ENCODE results near the gene PPP1R2. TPM values are rescaled to one million over a fixed set of nuclear protein-coding genes. Genes with fewer than 3 reads are reported as not detected.

PPP1R2 gene
- total RNA-seq, 1 experiment from 2014 or later, result 38.3 TPM

GRCh38 chr3:195512798-195513345 lies 30.3 kb downstream of the PPP1R2 start:
- no peak overlapping the region for H4K5ac ChIP-seq (ENCODE audit: insufficient read length, low read depth, low read length)
- no peak overlapping the region for H2BK12ac ChIP-seq (ENCODE audit: insufficient read length, low read depth, low read length)
- H3K79me1 ChIP-seq (ENCODE audit: insufficient read depth, low read depth, low read length, poor library complexity, severe bottlenecking), result no peaks in the 10 kb centered on the region
- H2AFZ ChIP-seq (ENCODE audit: low read length), result no peak overlapping the region
- no CpG with 5 or more reads among the region's 7 CpGs for WGBS (ENCODE audit: extremely low coverage, insufficient read length, low lambda C conversion rate)
- no peak for TF ChIP-seq CTCF (conservative IDR thresholded peaks at IDR 0.05)
- no peaks in the 10 kb centered on the region for H3K79me2 ChIP-seq (ENCODE audit: insufficient read depth, low read length)
- no peak overlapping the region for H3K14ac ChIP-seq (ENCODE audit: insufficient read depth, low read length)
- no peak overlapping the region for H2BK20ac ChIP-seq (ENCODE audit: low read depth, low read length, poor library complexity, severe bottlenecking)
- no peak overlapping the region for H3K27ac ChIP-seq (ENCODE audit: insufficient read length, low read depth, low read length)
- no peak overlapping the region for H2BK15ac ChIP-seq (ENCODE audit: low read depth, low read length)
- H4K8ac ChIP-seq (replicated peaks; ENCODE audit: insufficient read length, low read depth, low read length), result no peak overlapping the region
- no peak overlapping the region for H3K4me2 ChIP-seq (ENCODE audit: insufficient read depth, insufficient read length, low read length)
- Mint-ChIP-seq H3K27ac (no peak overlapping the region), H3K36me3 (ENCODE audit: insufficient read depth in 1 of 3, low read depth in 3 of 3) (peaks cover 0 to 21% (median 11%) of the 10 kb centered on the region in 3 experiments; a peak in 5 of 7 replicates), H3K9me3 (no peaks in the 10 kb centered on the region), H3K4me1 (0 out of 4 replicates have a peak, but pooled peaks cover 0 to 3% of the 10 kb centered on the region in 2 experiments), H3K27me3 (ENCODE audit: low read depth) (no peaks in the 10 kb centered on the region), H3K4me3 (no peak overlapping the region)
- no peak overlapping the region for H3K9ac ChIP-seq (ENCODE audit: extremely low read depth, insufficient read length, low read length)
- H3T11ph ChIP-seq (ENCODE audit: low read length), result no peak overlapping the region
- no peak overlapping the region for H3K23ac ChIP-seq (ENCODE audit: insufficient read length, low read depth, low read length)
- no peak overlapping the region for H2BK5ac ChIP-seq (ENCODE audit: insufficient read length, low read length)
- H4K20me1 ChIP-seq (ENCODE audit: control insufficient read depth, insufficient read depth, insufficient read length), result no peaks in the 10 kb centered on the region
- H2AK5ac ChIP-seq (ENCODE audit: insufficient read length, low read length), result no peak overlapping the region
- no peak for DNase-seq
- no peaks in the 10 kb centered on the region for H3K23me2 ChIP-seq (ENCODE audit: insufficient read length, low read depth, low read length, poor library complexity, severe bottlenecking)
- H4K91ac ChIP-seq (ENCODE audit: insufficient read length, low read depth, low read length), result no peak overlapping the region
- no peak overlapping the region for H3K18ac ChIP-seq (ENCODE audit: insufficient read length, low read depth, low read length)
- no peaks in the 10 kb centered on the region for H3K9me3 ChIP-seq (ENCODE audit: control insufficient read depth, low read depth, low read length)
- H3K56ac ChIP-seq (ENCODE audit: insufficient read length, low read depth, low read length), result no peak overlapping the region
- H3K4me1 ChIP-seq (ENCODE audit: insufficient read depth, low read length), result no peaks in the 10 kb centered on the region
- H3K4ac ChIP-seq (ENCODE audit: low read depth, low read length), result no peak overlapping the region
- no peaks in the 10 kb centered on the region for H3K27me3 ChIP-seq (ENCODE audit: insufficient read depth, low read length)
- no peak overlapping the region for H2BK120ac ChIP-seq (ENCODE audit: low read depth, low read length, poor library complexity, severe bottlenecking)
